Tibial nerve (tissue), 4 donors: Measurements from ENCODE around the gene CA5A. TPM values are rescaled to one million over a fixed set of nuclear protein-coding genes. Genes with fewer than 3 reads are reported as not detected.
"Not testable (repeated sequence)": the region's sequence is repeated elsewhere in the genome, so short reads cannot be mapped to it uniquely, and the experiment has no call there.

ENCODE experiments used
- DNase-seq, 2 donors: peaks; one replicate each; pipeline ENCODE4 v3.0.0-alpha.2; 2019; ENCODE audit warnings: low spot score in 2 of 2
- H3K27ac ChIP-seq, 4 donors: fragments of 200-600 bp; sonication (generic) in 3 of 4; one replicate each; pipeline ENCODE4 v1.5.1; 2017 to 2019; ENCODE audit warnings: mild to moderate bottlenecking in 1 of 4
- H3K27me3 ChIP-seq, 2 donors: fragments of 200-600 bp; sonication (generic) in 1 of 2; one replicate each; pipeline versions ENCODE4 v1.5.1 to v1.6.0; 2017 to 2019
- H3K36me3 ChIP-seq, 3 donors: fragments of 200-600 bp; sonication (generic); one replicate each; pipeline ENCODE4 v1.5.1; 2018 to 2019
- H3K4me1 ChIP-seq, 4 donors: fragments of 200-600 bp; sonication (generic) in 3 of 4; one replicate each; pipeline ENCODE4 v1.5.1; 2017 to 2019
- H3K4me3 ChIP-seq, 4 donors: fragments of 200-600 bp; sonication (generic) in 3 of 4; one replicate each; pipeline ENCODE4 v1.5.1; 2017 to 2019; ENCODE audit warnings: mild to moderate bottlenecking in 1 of 4, moderate library complexity in 1 of 4
- H3K9me3 ChIP-seq, 4 donors: fragments of 200-600 bp; sonication (generic) in 3 of 4; one replicate each; pipeline ENCODE4 v1.5.1; 2017 to 2019
- EP300 ChIP-seq, 2 donors: sonication (generic); formaldehyde crosslinking; IDR thresholded peaks; one replicate each; pipeline ENCODE4 v1.6.1; 2017; ENCODE audit warnings: antibody characterized with exemption in 2 of 2, mild to moderate bottlenecking in 1 of 2
- POLR2A ChIP-seq, 2 donors: fragments of 450-650 bp; IDR thresholded peaks; one replicate each; pipeline ENCODE4 v1.6.1; 2017; ENCODE audit warnings: antibody characterized with exemption in 2 of 2, mild to moderate bottlenecking in 2 of 2, moderate library complexity in 2 of 2
- WGBS, 2 donors: methylation state at CpG; one replicate each; pipeline ENCODE4 v1.1.5; 2018; 5-methylcytosine and 5-hydroxymethylcytosine counted together
- total RNA-seq, 4 donors: library from RNA; depleted of rRNA; stranded (reverse); fragments of >200 nt; gene quantifications; one replicate each; pipeline ENCODE4 v1.1.0, GENCODE V29; 2016
- TF ChIP-seq, protein P1 (sequence below), 5 experiments: fragments of 200-600 bp in 3 of 5; fragments of 450-650 bp in 2 of 5; sonication (generic) in 3 of 5; IDR thresholded peaks; one replicate each; pipeline ENCODE4 v1.5.1; 2016 to 2019; ENCODE audit warnings: antibody characterized with exemption in 5 of 5, mild to moderate bottlenecking in 3 of 5, moderate library complexity in 2 of 5

The CA5A gene
- total RNA-seq, 4 donors from 2014 or later, result not detected

DNA sequence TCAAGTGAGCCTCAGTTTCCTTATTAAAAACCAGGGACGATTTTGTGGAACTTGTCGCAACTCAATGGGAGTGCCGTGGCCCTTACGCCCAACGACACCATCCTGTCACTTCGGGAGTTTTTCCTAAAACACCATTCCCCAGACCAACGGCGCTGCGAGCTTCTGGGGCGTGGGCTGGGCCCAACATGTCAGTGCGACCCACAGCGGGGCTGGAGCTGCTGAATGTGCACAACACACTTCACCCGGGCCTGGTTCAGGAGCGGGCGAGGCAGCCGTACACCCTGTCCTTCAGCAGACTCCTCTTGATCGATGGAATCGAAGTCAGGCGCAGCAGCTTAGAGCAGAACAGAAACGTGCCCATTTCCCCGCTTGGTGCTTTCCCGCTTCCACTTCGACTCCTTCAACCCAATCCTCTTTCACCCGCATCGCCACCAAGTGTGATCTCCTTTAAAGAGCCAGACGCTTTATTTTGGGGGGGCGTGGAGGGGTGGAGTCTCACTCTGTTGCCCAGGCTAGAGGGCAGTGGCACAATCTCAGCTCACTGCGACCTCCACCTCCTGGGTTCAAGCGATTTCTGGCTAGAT is 53.8 kb downstream of the CA5A start:
- TF ChIP-seq EP300 (IDR thresholded peaks at IDR 0.05) (no peak), POLR2A (IDR thresholded peaks at IDR 0.05) (no peak)
- TF ChIP-seq, protein P1, sequence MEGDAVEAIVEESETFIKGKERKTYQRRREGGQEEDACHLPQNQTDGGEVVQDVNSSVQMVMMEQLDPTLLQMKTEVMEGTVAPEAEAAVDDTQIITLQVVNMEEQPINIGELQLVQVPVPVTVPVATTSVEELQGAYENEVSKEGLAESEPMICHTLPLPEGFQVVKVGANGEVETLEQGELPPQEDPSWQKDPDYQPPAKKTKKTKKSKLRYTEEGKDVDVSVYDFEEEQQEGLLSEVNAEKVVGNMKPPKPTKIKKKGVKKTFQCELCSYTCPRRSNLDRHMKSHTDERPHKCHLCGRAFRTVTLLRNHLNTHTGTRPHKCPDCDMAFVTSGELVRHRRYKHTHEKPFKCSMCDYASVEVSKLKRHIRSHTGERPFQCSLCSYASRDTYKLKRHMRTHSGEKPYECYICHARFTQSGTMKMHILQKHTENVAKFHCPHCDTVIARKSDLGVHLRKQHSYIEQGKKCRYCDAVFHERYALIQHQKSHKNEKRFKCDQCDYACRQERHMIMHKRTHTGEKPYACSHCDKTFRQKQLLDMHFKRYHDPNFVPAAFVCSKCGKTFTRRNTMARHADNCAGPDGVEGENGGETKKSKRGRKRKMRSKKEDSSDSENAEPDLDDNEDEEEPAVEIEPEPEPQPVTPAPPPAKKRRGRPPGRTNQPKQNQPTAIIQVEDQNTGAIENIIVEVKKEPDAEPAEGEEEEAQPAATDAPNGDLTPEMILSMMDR (IDR thresholded peaks at IDR 0.05), result no peak
- no peak for DNase-seq
- Histone ChIP-seq H3K27ac (no peak overlapping the region), H3K36me3 (no peaks in the 10 kb centered on the region), H3K27me3 (peaks cover 0 to 33% of the 10 kb centered on the region in 2 donors), H3K9me3 (no peaks in the 10 kb centered on the region), H3K4me1 (no peaks in the 10 kb centered on the region), H3K4me3 (no peak overlapping the region)
- 87 to 88% methylated on average over 29 of the region's 29 CpGs for WGBS, 2 donors

DNA sequence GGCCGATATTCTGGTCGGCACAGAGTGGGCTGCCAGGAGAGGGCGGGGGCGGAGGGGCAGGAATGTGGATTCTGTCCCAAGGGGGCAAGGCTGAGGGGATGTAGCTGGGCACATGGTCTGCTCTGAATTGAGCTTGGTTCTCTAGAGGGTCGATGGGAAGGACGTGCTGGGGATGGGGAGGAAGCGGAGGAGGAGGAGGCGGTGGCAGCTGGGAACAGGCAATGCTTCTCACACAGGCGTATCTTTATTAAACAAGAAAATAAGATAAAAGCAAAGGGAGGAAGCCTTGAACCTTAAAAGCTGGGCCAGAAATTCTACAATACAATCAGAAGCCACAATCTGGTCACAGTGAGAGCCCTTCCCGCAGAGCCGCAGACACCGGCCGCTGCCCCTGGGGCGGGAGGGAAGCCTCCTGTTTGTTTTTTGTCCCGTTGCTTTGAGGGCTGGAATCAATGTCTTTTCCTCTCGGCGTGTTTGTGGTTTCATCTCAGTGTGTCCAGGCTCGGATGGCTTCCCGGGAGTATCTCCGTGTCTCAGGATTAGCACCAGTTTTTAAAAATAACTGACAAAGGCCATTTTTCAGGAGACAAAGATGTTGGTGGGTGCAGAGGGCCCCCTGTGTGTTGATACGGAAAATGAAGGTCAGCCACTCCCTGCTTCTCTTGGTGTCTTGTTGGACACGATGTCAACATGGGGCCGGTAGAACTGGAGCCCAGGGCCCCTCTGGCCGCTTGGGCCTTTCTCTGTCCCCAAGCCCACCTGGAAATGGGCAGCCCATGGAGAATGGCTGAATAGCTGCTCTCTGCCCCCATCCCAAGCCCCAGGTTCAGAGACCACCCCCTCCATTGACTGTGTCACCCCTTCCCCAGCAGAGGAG is 54.8 kb downstream of the CA5A start:
- no peak for DNase-seq
- TF ChIP-seq, protein P1 (IDR thresholded peaks at IDR 0.05), result no peak
- no peak for TF ChIP-seq EP300 (IDR thresholded peaks at IDR 0.05)
- TF ChIP-seq POLR2A (IDR thresholded peaks at IDR 0.05), result no peak
- Histone ChIP-seq H3K4me3 (no peak overlapping the region), H3K4me1 (no peaks in the 10 kb centered on the region), H3K36me3 (no peaks in the 10 kb centered on the region), H3K9me3 (no peaks in the 10 kb centered on the region), H3K27ac (no peak overlapping the region), H3K27me3 (peaks cover 0 to 37% of the 10 kb centered on the region in 2 donors)
- WGBS, 2 donors, result 23 to 26% methylated on average over 24 of the region's 24 CpGs

DNA sequence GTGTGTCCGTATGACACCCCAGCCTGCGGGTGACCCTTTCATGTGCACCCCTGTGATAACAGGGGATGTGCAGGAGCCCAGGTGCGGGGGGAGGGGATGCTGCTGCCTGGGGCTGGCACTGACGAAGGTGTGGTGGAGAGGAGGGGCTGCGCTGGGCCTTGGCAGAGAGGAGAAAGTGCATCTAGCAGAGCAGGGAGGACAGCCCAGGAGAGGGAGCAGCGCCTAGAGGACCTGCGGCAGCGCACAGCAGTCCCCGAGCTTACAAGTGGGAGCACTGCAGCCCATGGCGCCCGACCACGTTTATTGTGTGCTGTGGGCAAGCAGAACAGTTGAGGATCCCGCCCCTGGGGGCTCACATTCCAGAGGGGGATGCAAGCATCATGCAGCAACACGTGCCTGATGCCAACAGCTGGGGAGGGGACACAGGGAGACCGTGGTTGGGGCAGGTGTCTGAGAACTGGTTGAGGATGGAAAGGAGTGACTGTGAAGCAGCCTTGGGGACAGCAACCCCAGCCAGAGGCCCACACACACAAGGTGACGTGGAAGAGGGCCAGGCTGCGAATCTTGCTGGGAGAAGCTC is 56.1 kb downstream of the CA5A start:
- TF ChIP-seq EP300 (IDR thresholded peaks at IDR 0.05) (no peak), POLR2A (IDR thresholded peaks at IDR 0.05) (no peak)
- TF ChIP-seq, protein P1 (IDR thresholded peaks at IDR 0.05), result no peak
- 64 to 70% methylated on average over 17 of the region's 17 CpGs for WGBS, 2 donors
- no peak for DNase-seq
- H3K4me3 ChIP-seq, result no peak overlapping the region
- H3K4me1 ChIP-seq, result no peaks in the 10 kb centered on the region
- H3K27ac ChIP-seq, result no peak overlapping the region
- no peaks in the 10 kb centered on the region for H3K36me3 ChIP-seq
- no peaks in the 10 kb centered on the region for H3K9me3 ChIP-seq
- peaks cover 0 to 49% of the 10 kb centered on the region in 2 donors for H3K27me3 ChIP-seq

DNA sequence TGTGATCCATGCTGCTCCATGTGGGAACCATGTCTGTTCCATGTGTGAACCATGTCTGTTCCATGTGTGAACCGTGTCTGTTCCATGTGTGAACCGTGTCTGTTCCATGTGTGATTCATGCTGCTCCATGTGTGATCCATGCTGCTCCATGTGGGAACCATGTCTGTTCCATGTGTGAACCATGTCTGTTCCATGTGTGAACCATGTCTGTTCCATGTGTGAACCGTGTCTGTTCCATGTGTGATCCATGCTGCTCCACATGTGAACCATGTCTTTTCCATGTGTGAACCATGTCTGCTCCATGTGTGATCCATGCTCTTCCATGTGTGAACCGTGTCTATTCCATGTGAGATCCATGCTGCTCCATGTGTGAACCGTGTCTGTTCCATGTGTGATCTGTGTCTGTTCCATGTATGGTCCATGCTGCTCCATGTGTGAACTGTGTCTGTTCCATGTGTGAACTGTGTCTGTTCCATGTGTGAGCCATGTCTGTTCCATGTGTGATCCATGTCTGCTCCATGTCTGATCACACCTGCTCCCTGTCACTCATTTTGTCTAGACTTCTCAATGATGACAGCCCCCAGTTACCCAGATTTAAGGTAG is 56.8 kb downstream of the CA5A start:
- H3K27ac ChIP-seq, H3K36me3 ChIP-seq, H3K4me3 ChIP-seq, H3K9me3 ChIP-seq, H3K4me1 ChIP-seq, DNase-seq: not testable (repeated sequence)
- peaks cover 0 to 56% of the 10 kb centered on the region in 2 donors for H3K27me3 ChIP-seq
- WGBS, 2 donors, result 91 to 99% methylated on average over 5 of the region's 5 CpGs

DNA sequence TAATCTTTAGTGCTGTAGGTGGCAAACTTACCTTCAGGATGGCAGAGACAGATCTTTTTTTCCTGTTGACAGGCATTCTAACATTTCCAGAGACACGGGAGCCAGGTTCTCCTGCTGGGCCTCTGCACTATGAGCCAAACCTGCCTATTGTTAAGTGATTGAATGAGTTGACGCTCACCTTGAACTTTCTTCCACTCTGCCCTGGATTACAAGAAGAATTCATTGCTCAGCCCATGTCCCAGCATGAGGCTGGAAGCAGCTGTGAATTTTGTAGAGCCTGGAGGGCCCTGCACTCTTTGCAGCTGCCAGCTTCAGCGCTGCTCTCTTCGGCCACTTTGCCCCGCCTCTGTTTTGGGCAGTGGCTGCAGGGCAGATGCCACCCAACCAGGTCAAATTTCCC is 57.6 kb downstream of the CA5A start:
- Histone ChIP-seq H3K4me1 (no peaks in the 10 kb centered on the region), H3K9me3 (no peaks in the 10 kb centered on the region), H3K27ac (no peak overlapping the region), H3K4me3 (no peak overlapping the region), H3K27me3 (peaks cover 0 to 59% of the 10 kb centered on the region in 2 donors), H3K36me3 (no peaks in the 10 kb centered on the region)
- WGBS, 2 donors, result 68 to 74% methylated on average over 5 of the region's 5 CpGs
- DNase-seq, result no peak
- TF ChIP-seq EP300 (IDR thresholded peaks at IDR 0.05), result no peak
- TF ChIP-seq, protein P1 (IDR thresholded peaks at IDR 0.05), result no peak
